ENCODE results near the gene SIM2. TPM values are rescaled to one million over a fixed set of nuclear protein-coding genes. Genes with fewer than 3 reads are reported as not detected.

SIM2 gene
- total RNA-seq, 1 donor from 2014 or later, result not detected

- H3K4me3 ChIP-seq, result no peak overlapping the region
- no peak for DNase-seq (ENCODE audit: extremely low spot score in 2 of 2)
- no peak for TF ChIP-seq POLR2A (IDR thresholded peaks at IDR 0.05)
- TF ChIP-seq POLR2AphosphoS5 (IDR thresholded peaks at IDR 0.05; ENCODE audit: insufficient read depth in 1 of 2, low read depth in 1 of 2), result no peak
- TF ChIP-seq, protein P1, sequence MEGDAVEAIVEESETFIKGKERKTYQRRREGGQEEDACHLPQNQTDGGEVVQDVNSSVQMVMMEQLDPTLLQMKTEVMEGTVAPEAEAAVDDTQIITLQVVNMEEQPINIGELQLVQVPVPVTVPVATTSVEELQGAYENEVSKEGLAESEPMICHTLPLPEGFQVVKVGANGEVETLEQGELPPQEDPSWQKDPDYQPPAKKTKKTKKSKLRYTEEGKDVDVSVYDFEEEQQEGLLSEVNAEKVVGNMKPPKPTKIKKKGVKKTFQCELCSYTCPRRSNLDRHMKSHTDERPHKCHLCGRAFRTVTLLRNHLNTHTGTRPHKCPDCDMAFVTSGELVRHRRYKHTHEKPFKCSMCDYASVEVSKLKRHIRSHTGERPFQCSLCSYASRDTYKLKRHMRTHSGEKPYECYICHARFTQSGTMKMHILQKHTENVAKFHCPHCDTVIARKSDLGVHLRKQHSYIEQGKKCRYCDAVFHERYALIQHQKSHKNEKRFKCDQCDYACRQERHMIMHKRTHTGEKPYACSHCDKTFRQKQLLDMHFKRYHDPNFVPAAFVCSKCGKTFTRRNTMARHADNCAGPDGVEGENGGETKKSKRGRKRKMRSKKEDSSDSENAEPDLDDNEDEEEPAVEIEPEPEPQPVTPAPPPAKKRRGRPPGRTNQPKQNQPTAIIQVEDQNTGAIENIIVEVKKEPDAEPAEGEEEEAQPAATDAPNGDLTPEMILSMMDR (IDR thresholded peaks at IDR 0.05), result no peak
- intact Hi-C loops (cut with DNase I), result no loop called here
- no peaks in the 10 kb centered on the region for H3K9me3 ChIP-seq
- no peak overlapping the region for H3K27ac ChIP-seq
- H3K4me1 ChIP-seq, result no peaks in the 10 kb centered on the region
- no peaks in the 10 kb centered on the region for H3K27me3 ChIP-seq
- no peaks in the 10 kb centered on the region for H3K36me3 ChIP-seq
Measured at GRCh38 chr21:36741506-36741905, 42.6 kb downstream of the SIM2 start.

DNA sequence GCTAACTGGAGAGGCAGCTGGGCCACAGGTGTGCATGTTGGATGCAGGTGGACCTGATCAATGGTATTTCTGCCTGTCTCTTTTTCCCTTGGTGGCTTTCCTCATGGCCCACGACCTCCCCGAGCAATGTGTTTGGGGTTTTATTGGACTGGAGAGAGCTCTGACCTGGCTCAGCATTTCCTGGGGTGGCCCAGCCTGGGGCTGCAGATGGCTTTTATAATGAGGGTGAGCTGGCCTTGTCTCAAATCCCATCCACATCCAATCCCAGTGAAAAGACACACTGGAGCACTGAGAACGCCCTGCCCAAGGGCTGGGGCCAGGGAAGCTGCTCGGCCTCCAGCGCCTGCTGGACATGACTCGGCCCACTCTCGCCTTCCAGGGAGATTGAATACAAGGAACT is 44.1 kb downstream of the SIM2 start:
- Histone ChIP-seq H3K27me3 (no peaks in the 10 kb centered on the region), H3K4me1 (no peaks in the 10 kb centered on the region), H3K4me3 (no peak overlapping the region), H3K9me3 (no peaks in the 10 kb centered on the region), H3K36me3 (no peaks in the 10 kb centered on the region), H3K27ac (no peak overlapping the region)
- TF ChIP-seq, protein P1 (IDR thresholded peaks at IDR 0.05), result no peak
- TF ChIP-seq POLR2A (IDR thresholded peaks at IDR 0.05) (no peak), POLR2AphosphoS5 (IDR thresholded peaks at IDR 0.05; ENCODE audit: insufficient read depth in 1 of 2, low read depth in 1 of 2) (no peak)
- intact Hi-C loops (cut with DNase I), result no loop called here
- no peak for DNase-seq (ENCODE audit: extremely low spot score in 2 of 2)

- intact Hi-C loops (cut with DNase I), result no loop called here
- Histone ChIP-seq H3K9me3 (no peaks in the 10 kb centered on the region), H3K4me3 (no peak overlapping the region), H3K36me3 (no peaks in the 10 kb centered on the region), H3K4me1 (no peaks in the 10 kb centered on the region), H3K27me3 (no peaks in the 10 kb centered on the region), H3K27ac (no peak overlapping the region)
- no peak for TF ChIP-seq POLR2AphosphoS5 (IDR thresholded peaks at IDR 0.05; ENCODE audit: insufficient read depth in 1 of 2, low read depth in 1 of 2)
- DNase-seq (ENCODE audit: extremely low spot score in 2 of 2), result no peak
Measured at GRCh38 chr21:36743446-36743845, 44.5 kb downstream of the SIM2 start.

- no peak for DNase-seq (ENCODE audit: extremely low spot score in 2 of 2)
- Histone ChIP-seq H3K9me3 (no peaks in the 10 kb centered on the region), H3K27me3 (no peaks in the 10 kb centered on the region), H3K4me1 (no peaks in the 10 kb centered on the region), H3K36me3 (no peaks in the 10 kb centered on the region), H3K27ac (no peak overlapping the region), H3K4me3 (no peak overlapping the region)
- no peak for TF ChIP-seq POLR2AphosphoS5 (IDR thresholded peaks at IDR 0.05; ENCODE audit: insufficient read depth in 1 of 2, low read depth in 1 of 2)
- TF ChIP-seq POLR2A (IDR thresholded peaks at IDR 0.05), result no peak
- TF ChIP-seq, protein P1 (IDR thresholded peaks at IDR 0.05), result no peak
- intact Hi-C loops (cut with DNase I), result no loop called here
Measured at GRCh38 chr21:36744190-36744559, 45.3 kb downstream of the SIM2 start.

GRCh38 chr21:36744560-36745231 is 45.8 kb downstream of the SIM2 start:
- Histone ChIP-seq H3K9me3 (no peaks in the 10 kb centered on the region), H3K27me3 (no peaks in the 10 kb centered on the region), H3K4me3 (no peak overlapping the region), H3K4me1 (no peaks in the 10 kb centered on the region), H3K27ac (no peak overlapping the region), H3K36me3 (no peaks in the 10 kb centered on the region)
- DNase-seq (ENCODE audit: extremely low spot score in 2 of 2), result no peak
- intact Hi-C loops (cut with DNase I), result no loop called here
- TF ChIP-seq, protein P1 (IDR thresholded peaks at IDR 0.05), result no peak
- TF ChIP-seq POLR2AphosphoS5 (IDR thresholded peaks at IDR 0.05; ENCODE audit: insufficient read depth in 1 of 2, low read depth in 1 of 2), result no peak
- TF ChIP-seq POLR2A (IDR thresholded peaks at IDR 0.05), result no peak
